K562 (cell line): ENCODE measurements around the gene GABBR1. TPM values are rescaled to one million over a fixed set of nuclear protein-coding genes. Genes with fewer than 3 reads are reported as not detected.

ENCODE experiments used
- ATAC-seq: fragments of 200-7000 bp; cut with Tn5 transposase; 3 replicates; pipeline ENCODE4 v1.9.1; 2020; ENCODE audit warnings: moderate library complexity
- BruUV-seq: library from RNA; stranded (reverse); fragments of 400-500 nt; replicated peaks from 2 replicates; lab custom pipeline; 2021; lab: Mats Ljungman, UMichigan
- CTCF ChIA-PET: fragments of 300-600 bp; formaldehyde crosslinking; extraction: SDS; loops from one replicate; lab custom pipeline; 2021; ENCODE audit warnings: low intra/inter-chr PET ratio; lab: Yijun Ruan, JAX
- POLR2A ChIA-PET: fragments of 300-600, 350-650 bp; sonication (Branson Sonifier 250); formaldehyde crosslinking; extraction: SDS; loops from one replicate; lab custom pipeline; 2021; ENCODE audit warnings: antibody characterized with exemption, inconsistent platforms; lab: Yijun Ruan, JAX
- DNase-seq, 4 experiments: peaks; one replicate each; pipeline versions ENCODE4 v3.0.0 to v3.0.0-alpha.2; 2011 to 2018; ENCODE audit warnings: low spot score in 3 of 4, mixed read lengths in 3 of 4; ENCODE audit errors: extremely low read depth in 1 of 4
- FAIRE-seq: peaks from 2 replicates; lab custom pipeline; 2011; peaks lifted over from hg19 to GRCh38; lab: Jason Lieb, UNC
- H2AFZ ChIP-seq: 2 replicates; pipeline ENCODE4 v1.6.0; 2011; ENCODE audit warnings: low read depth, low read length, control low read depth, inconsistent platforms
- H3K27ac ChIP-seq: fragments of 200-600 bp; 3 replicates; pipeline ENCODE4 v1.8.0; 2011; ENCODE audit warnings: low read depth, mild to moderate bottlenecking, control low read depth, inconsistent platforms, low read length, moderate library complexity, mixed read lengths; ENCODE audit errors: extremely low read depth
- H3K27me3 ChIP-seq, 2 experiments: fragments of 300-600 bp in 1 of 2; 2 replicates in 1 of 2; 3 replicates in 1 of 2; pipeline versions ENCODE4 v1.6.0 to v1.8.0; 2011; ENCODE audit warnings: inconsistent platforms in 2 of 2, low read length in 2 of 2, mild to moderate bottlenecking in 1 of 2, mixed read lengths in 1 of 2, moderate library complexity in 1 of 2; ENCODE audit not compliant: control insufficient read depth in 2 of 2, insufficient read depth in 2 of 2
- H3K36me3 ChIP-seq: fragments of 300-600 bp; 3 replicates; pipeline ENCODE4 v1.8.0; 2011; ENCODE audit warnings: mild to moderate bottlenecking, low read length, inconsistent platforms; ENCODE audit not compliant: control insufficient read depth, insufficient read depth
- H3K4me1 ChIP-seq, 2 experiments: fragments of 200-600 bp in 1 of 2; replicated peaks in 1 of 2; 2 replicates in 1 of 2; 3 replicates in 1 of 2; pipeline versions ENCODE4 v1.5.1 to v1.8.0; 2011; ENCODE audit warnings: inconsistent platforms in 2 of 2, low read length in 2 of 2, mild to moderate bottlenecking in 1 of 2, mixed read lengths in 1 of 2, moderate library complexity in 1 of 2; ENCODE audit not compliant: control insufficient read depth in 2 of 2, insufficient read depth in 2 of 2
- H3K4me2 ChIP-seq: 2 replicates; pipeline ENCODE4 v1.6.1; 2011; ENCODE audit warnings: low read length, control low read depth, inconsistent platforms, mixed read lengths; ENCODE audit not compliant: insufficient read depth
- H3K4me3 ChIP-seq: fragments of 200-600 bp; sonication (generic), shearing (Covaris generic); 2 replicates; pipeline ENCODE4 v1.5.1; 2016; ENCODE audit warnings: control low read depth, inconsistent platforms
- H3K79me2 ChIP-seq: fragments of 200-600 bp; 3 replicates; pipeline ENCODE4 v1.8.0; 2011; ENCODE audit warnings: low read length, inconsistent platforms; ENCODE audit not compliant: control insufficient read depth, insufficient read depth
- H3K9ac ChIP-seq, 2 experiments: 2 replicates each; pipeline versions ENCODE4 v1.6.0 to v1.6.1; 2011; ENCODE audit warnings: low read depth in 2 of 2, low read length in 2 of 2, control low read depth in 1 of 2, inconsistent platforms in 1 of 2, mild to moderate bottlenecking in 1 of 2, mixed read lengths in 1 of 2; ENCODE audit not compliant: insufficient read depth in 1 of 2
- H3K9me1 ChIP-seq: one replicate; pipeline ENCODE4 v1.6.0; 2011; ENCODE audit warnings: inconsistent platforms, mild to moderate bottlenecking, low read length, moderate library complexity; ENCODE audit not compliant: control insufficient read depth, insufficient read depth
- H3K9me3 ChIP-seq: replicated peaks from 2 replicates; pipeline ENCODE4 v1.5.1; 2011; ENCODE audit warnings: low read depth, low read length, inconsistent platforms; ENCODE audit not compliant: control insufficient read depth, insufficient read depth
- H4K20me1 ChIP-seq: replicated peaks from 2 replicates; pipeline ENCODE4 v1.6.1; 2011; ENCODE audit warnings: low read length, inconsistent platforms, mixed read lengths; ENCODE audit not compliant: control insufficient read depth, insufficient read depth
- CHD4 ChIP-seq: fragments of 200-600 bp; sonication (generic); IDR thresholded peaks from 3 replicates; pipeline ENCODE4 v1.6.1; 2012; ENCODE audit warnings: low read depth, mild to moderate bottlenecking, mixed read lengths, low read length, inconsistent platforms; ENCODE audit not compliant: insufficient read depth, insufficient replicate concordance, poor library complexity, severe bottlenecking
- ETS2 ChIP-seq: IDR thresholded peaks from 2 replicates; pipeline ENCODE4 v1.6.1; 2016; ENCODE audit warnings: borderline replicate concordance, missing genetic modification characterization, mild to moderate bottlenecking, moderate library complexity, missing compliant biosample characterization; ENCODE audit not compliant: poor library complexity, severe bottlenecking
- ILF3 ChIP-seq: fragments of 450-650 bp; IDR thresholded peaks from 2 replicates; pipeline ENCODE4 v1.6.1; 2018; ENCODE audit warnings: antibody characterized with exemption, mild to moderate bottlenecking, moderate library complexity, borderline replicate concordance
- KDM5B ChIP-seq: fragments of 200-600 bp; sonication (generic); IDR thresholded peaks from 2 replicates; pipeline ENCODE4 v1.6.1; 2012; ENCODE audit warnings: low read depth, mild to moderate bottlenecking, moderate library complexity, low read length, control low read depth, inconsistent platforms; ENCODE audit not compliant: insufficient replicate concordance
- LCOR ChIP-seq: sonication (generic); formaldehyde crosslinking; IDR thresholded peaks from 2 replicates; pipeline ENCODE4 v1.8.0; 2022; ENCODE audit warnings: mild to moderate bottlenecking, missing genetic modification reagents
- PHB2 ChIP-seq: fragments of 450-650 bp; IDR thresholded peaks from 2 replicates; pipeline ENCODE4 v1.6.1; 2017; ENCODE audit warnings: low read depth
- PML ChIP-seq: IDR thresholded peaks from 2 replicates; pipeline ENCODE4 v1.6.1; 2012; ENCODE audit warnings: low read length, inconsistent platforms
- RNF2 ChIP-seq: sonication (generic); IDR thresholded peaks from 2 replicates; pipeline ENCODE4 v1.6.1; 2016
- SAFB2 ChIP-seq: fragments of 200-400 bp; formaldehyde crosslinking; IDR thresholded peaks from 2 replicates; pipeline ENCODE4 v1.6.1; 2018; ENCODE audit warnings: borderline replicate concordance, low read length, low read depth, moderate library complexity; ENCODE audit not compliant: severe bottlenecking
- SMARCA5 ChIP-seq: fragments of 450-650 bp; IDR thresholded peaks from 2 replicates; pipeline ENCODE4 v1.6.1; 2016
- ZC3H4 ChIP-seq: sonication (generic); formaldehyde crosslinking; IDR thresholded peaks from 2 replicates; pipeline ENCODE4 v1.9.0; 2021; ENCODE audit warnings: missing genetic modification reagents, borderline replicate concordance
- ZNF592 ChIP-seq: fragments of 450-650 bp; IDR thresholded peaks from 2 replicates; pipeline ENCODE4 v1.6.1; 2017; ENCODE audit warnings: antibody characterized with exemption, mild to moderate bottlenecking
- ZNF766 ChIP-seq: fragments of 200-800 bp; sonication (Bioruptor generic); conservative IDR thresholded peaks from 2 replicates; pipeline ENCODE4 v1.6.1; 2016; ENCODE audit warnings: missing genetic modification characterization, missing compliant biosample characterization
- ZNF77 ChIP-seq: fragments of 250-450 bp; sonication (Bioruptor Pico); IDR thresholded peaks from 2 replicates; pipeline ENCODE4 v1.5.0; 2020
- in situ Hi-C: fragments of 300-500 bp; cut with MboI; formaldehyde crosslinking; loops from 4 replicates; pipeline ENCODE4 v1.15.0; 2018; ENCODE audit warnings: inconsistent platforms, mixed read lengths
- intact Hi-C: fragments of 100-400 bp; cut with micrococcal nuclease; formaldehyde crosslinking; loops from 2 replicates; pipeline ENCODE4 v1.14.2; 2022
- polyA plus RNA-seq, 8 experiments: library from polyadenylated mRNA; depleted of rRNA in 4 of 8; stranded (reverse) in 5 of 8; unstranded in 3 of 8; fragments of >200 nt; fragmentation: Nextera tagmentation in 2 of 8; fragmentation: Illumina TruSeq in 1 of 8; extraction: Ambion mirVana in 2 of 8; extraction: Trizol in 1 of 8; gene quantifications; 2 replicates each; pipeline versions ENCODE4 v1.2.1 to v1.2.3, GENCODE V29; 2011 to 2014; ENCODE audit warnings: inconsistent platforms in 1 of 8, missing spikeins in 1 of 8
- total RNA-seq, 7 experiments: library from RNA; depleted of rRNA in 6 of 7; stranded (reverse); fragments of >200 nt in 6 of 7; fragmentation: Illumina TruSeq in 2 of 7; extraction: Trizol in 2 of 7; gene quantifications; 2 replicates each; pipeline versions ENCODE4 v1.2.1 to v1.2.3, GENCODE V29; 2011 to 2021; ENCODE audit warnings: low replicate concordance in 1 of 7

Gene GABBR1
- total and polyA plus RNA-seq, 9 of the 15 experiments (the other 6 are each of a cell fraction or from before 2014, with no cell fraction given): 2.2 to 48.3 (median 20.8) TPM

DNA sequence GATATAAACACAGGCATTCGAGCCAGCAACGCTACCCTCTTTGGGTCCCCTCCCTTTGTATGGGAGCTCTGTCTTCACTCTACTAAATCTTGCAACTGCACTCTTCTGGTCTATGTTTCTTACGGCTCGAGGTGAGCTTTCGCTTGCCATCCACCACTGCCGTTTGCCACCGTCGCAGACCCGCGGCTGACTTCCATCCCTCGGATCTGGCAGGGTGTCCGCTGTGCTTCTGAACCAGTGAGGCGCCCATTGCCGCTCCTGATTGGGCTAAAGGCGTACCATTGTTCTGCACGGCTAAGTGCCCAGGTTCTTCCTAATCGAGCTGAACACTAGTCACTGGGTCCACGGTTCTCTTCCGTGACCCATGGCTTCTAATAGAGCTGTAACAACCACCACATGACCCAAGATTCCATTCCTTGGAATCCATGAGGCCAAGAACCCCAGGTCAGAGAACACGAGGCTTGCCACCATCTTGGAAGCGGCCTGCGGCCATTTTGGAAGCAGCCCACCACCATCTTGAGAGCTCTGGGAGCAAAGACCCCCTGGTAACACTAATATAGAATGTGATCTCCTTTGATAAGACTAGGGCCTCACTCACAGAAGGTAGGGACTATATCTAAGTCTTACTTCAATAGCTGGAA is 74.4 kb downstream of the GABBR1 start (continued):
- TF ChIP-seq ZNF592 (no peak), ZNF77 (no peak)

- no peak overlapping the region for H3K4me2 ChIP-seq
- H3K9me3 ChIP-seq: no peaks in the 10 kb centered on the region
- no peaks in the 10 kb centered on the region for H3K79me2 ChIP-seq
- ChIA-PET POLR2A (no interaction called here), CTCF (no interaction called here)
- H3K27ac ChIP-seq: no peak overlapping the region
- no peak overlapping the region for H3K9ac ChIP-seq
- TF ChIP-seq CHD4: no peak
- TF ChIP-seq LCOR (CRISPR knock-in tag): no peak
- no peak for TF ChIP-seq PHB2
- TF ChIP-seq ZNF766 (CRISPR knock-in tag): no peak
- no peak for TF ChIP-seq ZC3H4
- no peak for TF ChIP-seq ETS2 (tag)
- no peak for TF ChIP-seq RNF2
- no peak for TF ChIP-seq SAFB2
- no peak for TF ChIP-seq KDM5B
- TF ChIP-seq ILF3: no peak
- no peak for TF ChIP-seq PML
- no peak for TF ChIP-seq SMARCA5
- peaks cover 14 to 41% of the 10 kb centered on the region in 2 experiments; a peak in 4 of 5 replicates for H3K27me3 ChIP-seq
- H3K9me1 ChIP-seq: no peaks in the 10 kb centered on the region
- no peaks in the 10 kb centered on the region for H3K36me3 ChIP-seq
- FAIRE-seq (no peak), ATAC-seq (no peak), DNase-seq (no peak)
- no TSS peak for BruUV-seq
- H3K4me1 ChIP-seq: peaks cover 0 to 8% of the 10 kb centered on the region in 2 experiments; a peak in 2 of 5 replicates
- H4K20me1 ChIP-seq: no peaks in the 10 kb centered on the region
- H3K4me3 ChIP-seq: no peak overlapping the region
- no peak overlapping the region for H2AFZ ChIP-seq
- in situ Hi-C loops: no loop called here
- intact Hi-C loops: no loop called here
These were observed 75.7 kb downstream of the GABBR1 start for GRCh38 chr6:29557320-29557719.
